Panc1 (cell line): ENCODE results near the gene UGT1A6.

Experiments
- POLR2AphosphoS5 ChIP-seq: IDR thresholded peaks from 2 replicates; pipeline ENCODE4 v1.6.1; 2012; ENCODE audit warnings: mild to moderate bottlenecking, low read depth, low read length, moderate library complexity
- SIN3A ChIP-seq: IDR thresholded peaks from 2 replicates; pipeline ENCODE4 v1.6.1; 2012; ENCODE audit warnings: low read depth, mild to moderate bottlenecking, low read length, moderate library complexity, borderline replicate concordance; ENCODE audit not compliant: insufficient read depth
- TCF7L2 ChIP-seq: IDR thresholded peaks from 2 replicates; pipeline ENCODE4 v1.6.1; 2011; ENCODE audit warnings: mild to moderate bottlenecking, low read depth, low read length, inconsistent platforms
- TF ChIP-seq, protein P1 (sequence below): fragments of 450-650 bp; IDR thresholded peaks from 2 replicates; pipeline ENCODE4 v1.5.1; 2017; ENCODE audit warnings: mild to moderate bottlenecking
- TF ChIP-seq, protein P2 (sequence below), 2 experiments: IDR thresholded peaks; 2 replicates each; pipeline ENCODE4 v1.6.1; 2011 to 2012; ENCODE audit warnings: low read depth in 2 of 2, control low read depth in 1 of 2, low read length in 1 of 2, mild to moderate bottlenecking in 1 of 2, moderate library complexity in 1 of 2; ENCODE audit not compliant: insufficient read depth in 1 of 2

DNA sequence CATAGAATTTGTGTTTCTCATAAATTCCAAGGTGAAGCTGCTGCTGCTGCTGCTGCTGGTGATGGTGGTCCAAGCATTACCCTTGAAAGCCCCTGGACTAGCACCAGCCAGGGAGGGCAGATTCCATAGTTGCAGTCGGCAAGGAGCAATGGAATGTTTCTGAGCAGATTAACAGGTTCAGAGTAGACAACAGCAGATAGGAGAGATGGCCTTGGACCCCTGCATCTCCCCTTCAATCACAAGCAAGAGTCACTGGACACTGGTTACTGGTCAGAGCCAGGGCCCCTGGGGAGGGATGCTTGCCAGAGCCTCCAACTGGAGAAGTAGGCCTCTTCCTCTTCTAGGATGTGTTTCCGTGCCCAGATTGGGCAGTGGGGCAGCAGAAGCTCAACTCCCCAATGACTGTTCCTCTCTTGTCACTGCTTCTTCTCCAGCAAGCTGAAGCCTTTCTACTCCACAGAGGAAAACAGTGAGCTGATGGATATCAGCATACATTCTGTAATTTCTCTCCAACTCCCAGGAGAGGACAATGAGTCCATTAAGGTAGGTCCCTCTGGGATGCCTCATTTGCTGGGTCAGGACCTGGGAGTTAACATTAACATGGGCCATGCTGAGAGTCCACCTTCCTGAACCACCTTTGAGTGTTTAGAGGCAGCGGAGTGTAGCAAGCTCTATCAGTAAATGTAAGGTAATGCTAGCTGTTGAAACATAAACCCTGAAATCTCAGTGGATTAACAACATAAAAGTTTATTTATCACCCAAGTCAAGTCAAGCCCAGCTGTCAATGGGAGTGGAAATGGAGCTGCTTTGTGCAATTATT, 120.8 kb downstream of the UGT1A6 start:
- TF ChIP-seq, protein P1, sequence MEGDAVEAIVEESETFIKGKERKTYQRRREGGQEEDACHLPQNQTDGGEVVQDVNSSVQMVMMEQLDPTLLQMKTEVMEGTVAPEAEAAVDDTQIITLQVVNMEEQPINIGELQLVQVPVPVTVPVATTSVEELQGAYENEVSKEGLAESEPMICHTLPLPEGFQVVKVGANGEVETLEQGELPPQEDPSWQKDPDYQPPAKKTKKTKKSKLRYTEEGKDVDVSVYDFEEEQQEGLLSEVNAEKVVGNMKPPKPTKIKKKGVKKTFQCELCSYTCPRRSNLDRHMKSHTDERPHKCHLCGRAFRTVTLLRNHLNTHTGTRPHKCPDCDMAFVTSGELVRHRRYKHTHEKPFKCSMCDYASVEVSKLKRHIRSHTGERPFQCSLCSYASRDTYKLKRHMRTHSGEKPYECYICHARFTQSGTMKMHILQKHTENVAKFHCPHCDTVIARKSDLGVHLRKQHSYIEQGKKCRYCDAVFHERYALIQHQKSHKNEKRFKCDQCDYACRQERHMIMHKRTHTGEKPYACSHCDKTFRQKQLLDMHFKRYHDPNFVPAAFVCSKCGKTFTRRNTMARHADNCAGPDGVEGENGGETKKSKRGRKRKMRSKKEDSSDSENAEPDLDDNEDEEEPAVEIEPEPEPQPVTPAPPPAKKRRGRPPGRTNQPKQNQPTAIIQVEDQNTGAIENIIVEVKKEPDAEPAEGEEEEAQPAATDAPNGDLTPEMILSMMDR, result no peak
- TF ChIP-seq POLR2AphosphoS5 (no peak), TCF7L2 (no peak), SIN3A (no peak)
- TF ChIP-seq, protein P2, sequence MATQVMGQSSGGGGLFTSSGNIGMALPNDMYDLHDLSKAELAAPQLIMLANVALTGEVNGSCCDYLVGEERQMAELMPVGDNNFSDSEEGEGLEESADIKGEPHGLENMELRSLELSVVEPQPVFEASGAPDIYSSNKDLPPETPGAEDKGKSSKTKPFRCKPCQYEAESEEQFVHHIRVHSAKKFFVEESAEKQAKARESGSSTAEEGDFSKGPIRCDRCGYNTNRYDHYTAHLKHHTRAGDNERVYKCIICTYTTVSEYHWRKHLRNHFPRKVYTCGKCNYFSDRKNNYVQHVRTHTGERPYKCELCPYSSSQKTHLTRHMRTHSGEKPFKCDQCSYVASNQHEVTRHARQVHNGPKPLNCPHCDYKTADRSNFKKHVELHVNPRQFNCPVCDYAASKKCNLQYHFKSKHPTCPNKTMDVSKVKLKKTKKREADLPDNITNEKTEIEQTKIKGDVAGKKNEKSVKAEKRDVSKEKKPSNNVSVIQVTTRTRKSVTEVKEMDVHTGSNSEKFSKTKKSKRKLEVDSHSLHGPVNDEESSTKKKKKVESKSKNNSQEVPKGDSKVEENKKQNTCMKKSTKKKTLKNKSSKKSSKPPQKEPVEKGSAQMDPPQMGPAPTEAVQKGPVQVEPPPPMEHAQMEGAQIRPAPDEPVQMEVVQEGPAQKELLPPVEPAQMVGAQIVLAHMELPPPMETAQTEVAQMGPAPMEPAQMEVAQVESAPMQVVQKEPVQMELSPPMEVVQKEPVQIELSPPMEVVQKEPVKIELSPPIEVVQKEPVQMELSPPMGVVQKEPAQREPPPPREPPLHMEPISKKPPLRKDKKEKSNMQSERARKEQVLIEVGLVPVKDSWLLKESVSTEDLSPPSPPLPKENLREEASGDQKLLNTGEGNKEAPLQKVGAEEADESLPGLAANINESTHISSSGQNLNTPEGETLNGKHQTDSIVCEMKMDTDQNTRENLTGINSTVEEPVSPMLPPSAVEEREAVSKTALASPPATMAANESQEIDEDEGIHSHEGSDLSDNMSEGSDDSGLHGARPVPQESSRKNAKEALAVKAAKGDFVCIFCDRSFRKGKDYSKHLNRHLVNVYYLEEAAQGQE (IDR thresholded peaks at IDR 0.05; ENCODE audit: insufficient read depth in 1 of 2, low read depth in 2 of 2, low read length in 1 of 2), result no peak
